GM12875 (cell line): ENCODE results near the gene HOXC5.

Experiments
- H3K4me3 ChIP-seq: one replicate; pipeline ENCODE4 v1.5.1; 2011; ENCODE audit warnings: low read depth, low read length, control low read depth
- CTCF ChIP-seq: IDR thresholded peaks from 2 replicates; pipeline ENCODE4 v1.5.1; 2011; ENCODE audit warnings: low read depth, mild to moderate bottlenecking, control low read depth, inconsistent platforms, low read length, moderate library complexity, borderline replicate concordance; ENCODE audit not compliant: insufficient read depth

The HOXC5 gene

GRCh38 chr12:54014377-54015017 lies 18.4 kb upstream of the HOXC5 start:
- no peak for TF ChIP-seq CTCF
- no peak overlapping the region for H3K4me3 ChIP-seq

- no peak for TF ChIP-seq CTCF
- H3K4me3 ChIP-seq = no peak overlapping the region
Observed at GRCh38 chr12:54015018-54015931, 17.6 kb upstream of the HOXC5 start.

GRCh38 chr12:54016051-54016450 lies 16.8 kb upstream of the HOXC5 start:
- no peak overlapping the region for H3K4me3 ChIP-seq
- TF ChIP-seq CTCF = no peak

DNA sequence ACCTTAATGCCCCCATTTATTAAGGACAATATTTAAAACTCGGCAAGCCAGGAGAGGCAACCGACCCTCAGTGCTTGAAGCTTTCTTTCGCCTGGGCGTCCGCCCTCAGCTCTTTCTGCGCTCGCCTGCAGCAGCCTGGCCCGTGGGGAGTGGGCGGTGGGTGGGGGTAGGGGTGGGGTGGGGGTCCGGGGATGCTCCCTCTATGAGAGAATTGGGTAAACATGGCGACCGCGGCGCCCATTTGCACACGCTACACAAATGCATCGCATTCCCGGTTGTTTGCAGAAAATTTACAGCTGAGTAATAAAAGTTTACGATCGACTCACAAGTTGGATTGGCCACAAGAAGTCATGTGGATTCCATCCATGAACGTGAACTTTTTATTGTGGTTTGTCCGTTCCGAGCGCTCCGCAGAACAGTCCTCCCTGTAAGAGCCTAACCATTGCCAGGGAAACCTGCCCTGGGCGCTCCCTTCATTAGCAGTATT lies 16.3 kb upstream of the HOXC5 start:
- no peak for TF ChIP-seq CTCF
- no peak overlapping the region for H3K4me3 ChIP-seq

GRCh38 chr12:54017027-54017788 lies 15.6 kb upstream of the HOXC5 start:
- peak; percentile 17; the same call in 1 of the 2 replicates for TF ChIP-seq CTCF
- H3K4me3 ChIP-seq = peak overlapping the region; percentile 69

DNA sequence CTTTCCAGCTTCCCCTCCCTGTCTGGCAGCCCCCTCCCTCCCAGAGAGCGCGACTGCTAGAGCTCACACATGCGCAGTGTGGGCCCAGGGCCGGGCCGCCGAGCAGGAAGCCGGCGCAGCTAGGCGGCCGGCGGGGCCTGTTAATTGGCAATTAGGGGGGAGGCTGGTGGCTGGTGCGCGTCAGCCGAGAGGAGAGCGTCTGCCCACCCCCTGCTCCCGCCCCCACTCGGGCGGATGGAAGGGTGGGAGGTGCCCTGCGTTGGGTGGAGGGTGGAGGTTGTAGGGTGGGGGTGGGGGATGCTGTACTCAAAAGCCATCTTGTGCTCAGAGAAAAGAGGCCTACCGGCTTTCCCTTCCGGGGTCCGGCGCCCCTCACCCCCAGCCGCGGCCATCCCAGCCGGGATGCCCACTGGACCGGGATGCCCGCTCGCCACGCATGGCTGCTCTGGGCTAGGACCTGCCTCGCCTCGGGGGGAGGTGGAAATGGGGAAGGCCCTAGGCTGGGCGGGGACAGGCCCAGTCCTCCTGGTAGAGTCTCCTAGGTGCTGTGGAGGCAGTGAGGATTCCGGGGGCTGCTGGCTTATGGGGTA lies 14.9 kb upstream of the HOXC5 start:
- TF ChIP-seq CTCF = no peak
- peak overlapping the region; percentile 69 for H3K4me3 ChIP-seq
